Retinal pigment epithelial cell (primary cell): ENCODE results near the gene SLC44A1.

Source experiments
- DNase-seq: peaks from one replicate; pipeline ENCODE4 v3.0.0-alpha.2; 2010; ENCODE audit warnings: low read depth
- H3K4me3 ChIP-seq: 2 replicates; pipeline ENCODE4 v1.5.1; 2011; ENCODE audit warnings: mild to moderate bottlenecking, low read length, control low read depth, moderate library complexity
- CTCF ChIP-seq: conservative IDR thresholded peaks from 2 replicates; pipeline ENCODE4 v1.5.1; 2011; ENCODE audit warnings: low read depth, low read length, control low read depth, inconsistent platforms

The SLC44A1 gene

DNA sequence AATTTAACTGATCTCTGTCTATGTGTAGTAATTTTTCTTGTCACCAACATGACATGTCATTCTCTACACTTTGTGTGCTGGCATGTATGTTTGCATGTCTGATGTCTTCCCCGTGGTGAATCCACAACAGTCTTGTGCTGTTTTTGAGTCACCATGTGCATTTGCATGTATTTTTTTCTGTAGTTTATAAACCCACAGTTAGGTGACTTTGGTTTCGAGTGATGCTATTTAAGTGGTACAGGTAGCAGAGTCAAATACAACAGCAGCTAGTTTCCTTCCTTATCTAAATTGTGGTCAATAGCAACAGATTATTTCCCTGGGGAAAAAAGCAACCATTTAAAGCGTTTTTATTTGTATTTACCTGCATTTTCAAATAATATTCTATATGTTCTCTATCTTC is 113.5 kb downstream of the SLC44A1 start:
- H3K4me3 ChIP-seq, result no peak overlapping the region
- TF ChIP-seq CTCF, result no peak
- no peak for DNase-seq

GRCh38 chr9:105359892-105360291 is 115.4 kb downstream of the SLC44A1 start:
- DNase-seq, result no peak
- TF ChIP-seq CTCF, result no peak
- H3K4me3 ChIP-seq, result no peak overlapping the region

GRCh38 chr9:105360344-105360743 is 115.9 kb downstream of the SLC44A1 start:
- no peak for TF ChIP-seq CTCF
- DNase-seq, result no peak
- H3K4me3 ChIP-seq, result no peak overlapping the region

- DNase-seq, result no peak
- no peak for TF ChIP-seq CTCF
- H3K4me3 ChIP-seq, result no peak overlapping the region
These were observed 117.4 kb downstream of the SLC44A1 start for GRCh38 chr9:105361873-105362272.

GRCh38 chr9:105362470-105362869 is 118.0 kb downstream of the SLC44A1 start:
- no peak for DNase-seq
- TF ChIP-seq CTCF, result no peak
- H3K4me3 ChIP-seq, result no peak overlapping the region

DNA sequence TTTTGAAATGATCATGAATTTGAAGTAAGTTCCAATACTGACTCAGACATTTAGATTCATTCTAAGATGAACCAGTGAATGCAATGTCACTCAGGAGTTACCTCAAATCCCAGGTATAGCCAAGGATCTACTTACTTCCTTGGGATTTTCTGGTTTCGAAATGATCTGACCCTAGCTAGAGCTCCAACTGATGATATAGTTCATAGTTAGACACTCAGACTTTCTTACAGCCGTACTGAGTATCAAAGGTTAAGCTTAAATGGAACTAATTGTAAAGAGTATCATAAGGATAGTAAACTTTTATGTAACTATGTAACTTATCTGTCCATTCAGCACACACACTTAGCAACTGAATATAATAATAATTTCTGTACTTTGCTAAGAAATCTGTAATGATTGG is 119.4 kb downstream of the SLC44A1 start:
- TF ChIP-seq CTCF, result no peak
- DNase-seq, result no peak
- no peak overlapping the region for H3K4me3 ChIP-seq

DNA sequence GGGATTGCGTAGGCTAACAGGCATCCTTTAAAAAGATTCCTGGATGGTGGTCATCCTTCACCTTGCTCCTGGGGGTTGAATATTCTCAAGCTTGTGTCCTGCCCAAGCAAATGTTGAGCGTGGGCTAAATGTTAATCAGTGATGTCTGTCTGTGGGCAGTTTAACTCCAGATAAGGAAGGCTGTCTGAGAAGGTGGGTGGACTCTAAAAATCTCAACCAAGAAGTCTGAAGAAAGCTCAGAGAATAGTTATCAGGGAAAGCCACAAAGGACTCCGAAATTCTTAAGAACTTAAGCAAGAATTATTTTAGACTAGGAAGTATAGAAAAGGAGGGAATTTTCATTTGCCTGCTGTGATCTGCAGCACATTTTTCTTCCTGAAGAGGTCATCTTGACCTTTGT is 125.5 kb downstream of the SLC44A1 start:
- TF ChIP-seq CTCF, result no peak

More for the DNA sequence above, 125.5 kb downstream of the SLC44A1 start:
- no peak overlapping the region for H3K4me3 ChIP-seq
- no peak for DNase-seq
